OCI-LY7 (cell line): ENCODE data around the gene ANAPC5. TPM values are rescaled to one million over a fixed set of nuclear protein-coding genes. Genes with fewer than 3 reads are reported as not detected.

ENCODE experiments used
- BruUV-seq: library from RNA; stranded (reverse); fragments of 400-500 nt; replicated peaks from 2 replicates; lab custom pipeline; 2021; lab: Mats Ljungman, UMichigan
- CTCF ChIA-PET: fragments of 300-600 bp; sonication (Branson Sonifier 250); formaldehyde crosslinking; loops from one replicate; lab custom pipeline; 2022; ENCODE audit warnings: antibody characterized with exemption; ENCODE audit not compliant: unreplicated experiment; lab: Charles Lee
- POLR2A ChIA-PET: fragments of 300-600 bp; sonication (Branson Sonifier 250); formaldehyde crosslinking; loops from one replicate; lab custom pipeline; 2022; ENCODE audit warnings: antibody characterized with exemption; lab: Charles Lee
- DNase-seq: peaks from one replicate; pipeline ENCODE4 v3.0.0-alpha.2; 2015; ENCODE audit warnings: low spot score
- H2AFZ ChIP-seq: fragments of 200-600 bp; sonication (generic), shearing (Covaris generic); 2 replicates; pipeline ENCODE4 v1.6.1; 2014; ENCODE audit warnings: mild to moderate bottlenecking, antibody characterized with exemption, low read length, moderate library complexity
- H3K27ac ChIP-seq: fragments of 200-600 bp; sonication (generic); 2 replicates; pipeline ENCODE4 v1.5.1; 2014; ENCODE audit warnings: mixed run types, low read depth, mild to moderate bottlenecking, moderate library complexity, low read length, inconsistent platforms; ENCODE audit not compliant: poor library complexity, severe bottlenecking
- H3K36me3 ChIP-seq: fragments of 200-600 bp; sonication (generic); 2 replicates; pipeline ENCODE4 v1.6.1; 2014; ENCODE audit warnings: mild to moderate bottlenecking, antibody characterized with exemption, low read length, moderate library complexity, mixed read lengths; ENCODE audit not compliant: insufficient read depth
- H3K4me1 ChIP-seq: fragments of 200-600 bp; sonication (generic); 2 replicates; pipeline ENCODE4 v1.5.1; 2014; ENCODE audit warnings: mild to moderate bottlenecking, low read length; ENCODE audit not compliant: insufficient read depth, poor library complexity, severe bottlenecking
- H3K4me2 ChIP-seq: fragments of 200-600 bp; sonication (generic); 2 replicates; pipeline ENCODE4 v1.6.1; 2014; ENCODE audit warnings: mild to moderate bottlenecking, low read length
- H3K4me3 ChIP-seq: fragments of 200-600 bp; sonication (generic); 2 replicates; pipeline ENCODE4 v1.5.1; 2014; ENCODE audit warnings: mild to moderate bottlenecking, low read depth, low read length; ENCODE audit not compliant: poor library complexity, severe bottlenecking
- H3K79me2 ChIP-seq: fragments of 200-600 bp; sonication (generic); 2 replicates; pipeline ENCODE4 v1.6.1; 2016; ENCODE audit warnings: low read depth, mild to moderate bottlenecking, low read length, moderate library complexity, mixed read lengths; ENCODE audit not compliant: insufficient read depth
- H3K9me2 ChIP-seq: fragments of 200-600 bp; sonication (generic); 2 replicates; pipeline ENCODE4 v1.6.1; 2016; ENCODE audit warnings: mild to moderate bottlenecking, low read length, mixed read lengths; ENCODE audit not compliant: insufficient read depth
- H3K9me3 ChIP-seq: fragments of 200-600 bp; sonication (generic); 2 replicates; pipeline ENCODE4 v1.6.1; 2014; ENCODE audit warnings: mild to moderate bottlenecking, mixed run types, low read length, mixed read lengths
- H4K20me1 ChIP-seq: fragments of 200-600 bp; sonication (generic); 2 replicates; pipeline ENCODE4 v1.6.1; 2014; ENCODE audit warnings: mild to moderate bottlenecking, antibody characterized with exemption, low read length, moderate library complexity, mixed read lengths; ENCODE audit not compliant: insufficient read depth
- EZH2phosphoT487 ChIP-seq: fragments of 200-600 bp; sonication (generic); IDR thresholded peaks from 2 replicates; pipeline ENCODE4 v1.6.1; 2018; ENCODE audit warnings: low read depth, borderline replicate concordance, mild to moderate bottlenecking, mixed run types, antibody characterized with exemption, low read length, moderate library complexity, mixed read lengths
- intact Hi-C: fragments of 100-400 bp; cut with micrococcal nuclease; formaldehyde crosslinking; loops from one replicate; pipeline ENCODE4 v1.10.0; 2022; ENCODE audit not compliant: unreplicated experiment
- total RNA-seq, 2 experiments: library from RNA; depleted of rRNA in 1 of 2; stranded (reverse); fragments of >200 nt in 1 of 2; shearing (Covaris generic) in 1 of 2; gene quantifications; 2 replicates each; pipeline ENCODE4 v1.2.3, GENCODE V29; 2014 to 2022
- TF ChIP-seq, protein P1 (sequence below): fragments of 200-600 bp; sonication (generic); conservative IDR thresholded peaks from 2 replicates; pipeline ENCODE4 v1.5.1; 2014; ENCODE audit warnings: mild to moderate bottlenecking, antibody characterized with exemption, low read length, moderate library complexity, mixed read lengths

The ANAPC5 gene
- total RNA-seq, 2 experiments from 2014 or later: 186 to 217 TPM

DNA sequence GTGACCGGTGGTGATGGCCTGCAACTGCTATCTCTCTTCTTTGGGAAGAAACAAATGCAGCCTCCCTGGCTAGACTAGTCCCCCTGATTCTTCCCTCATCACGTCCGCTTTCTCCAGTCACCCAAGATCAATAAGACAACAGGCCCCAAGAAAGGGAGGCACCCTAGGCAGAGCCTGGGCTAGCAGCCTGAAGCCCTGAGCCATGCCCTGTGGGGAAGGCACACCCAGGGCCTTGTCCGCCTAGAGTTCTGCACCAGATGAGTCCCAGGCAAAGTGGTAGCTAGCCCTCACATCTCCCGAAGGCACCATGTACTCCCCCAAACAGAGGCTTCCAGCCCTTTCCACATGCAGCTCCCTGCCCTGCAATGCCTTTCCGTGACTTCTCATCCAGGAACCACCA is 90.8 kb downstream of the ANAPC5 start:
- no peaks in the 10 kb centered on the region for H3K9me3 ChIP-seq
- H3K4me1 ChIP-seq: no peaks in the 10 kb centered on the region
- H3K9me2 ChIP-seq: no peaks in the 10 kb centered on the region
- POLR2A ChIA-PET: no interaction called here
- no peaks in the 10 kb centered on the region for H3K79me2 ChIP-seq
- no peaks in the 10 kb centered on the region for H4K20me1 ChIP-seq
- peaks cover 51% of the 10 kb centered on the region for H3K36me3 ChIP-seq
- no TSS peak for BruUV-seq
- intact Hi-C loops: no loop called here
- no peak for TF ChIP-seq EZH2phosphoT487
- TF ChIP-seq, protein P1, sequence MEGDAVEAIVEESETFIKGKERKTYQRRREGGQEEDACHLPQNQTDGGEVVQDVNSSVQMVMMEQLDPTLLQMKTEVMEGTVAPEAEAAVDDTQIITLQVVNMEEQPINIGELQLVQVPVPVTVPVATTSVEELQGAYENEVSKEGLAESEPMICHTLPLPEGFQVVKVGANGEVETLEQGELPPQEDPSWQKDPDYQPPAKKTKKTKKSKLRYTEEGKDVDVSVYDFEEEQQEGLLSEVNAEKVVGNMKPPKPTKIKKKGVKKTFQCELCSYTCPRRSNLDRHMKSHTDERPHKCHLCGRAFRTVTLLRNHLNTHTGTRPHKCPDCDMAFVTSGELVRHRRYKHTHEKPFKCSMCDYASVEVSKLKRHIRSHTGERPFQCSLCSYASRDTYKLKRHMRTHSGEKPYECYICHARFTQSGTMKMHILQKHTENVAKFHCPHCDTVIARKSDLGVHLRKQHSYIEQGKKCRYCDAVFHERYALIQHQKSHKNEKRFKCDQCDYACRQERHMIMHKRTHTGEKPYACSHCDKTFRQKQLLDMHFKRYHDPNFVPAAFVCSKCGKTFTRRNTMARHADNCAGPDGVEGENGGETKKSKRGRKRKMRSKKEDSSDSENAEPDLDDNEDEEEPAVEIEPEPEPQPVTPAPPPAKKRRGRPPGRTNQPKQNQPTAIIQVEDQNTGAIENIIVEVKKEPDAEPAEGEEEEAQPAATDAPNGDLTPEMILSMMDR: no peak
- H2AFZ ChIP-seq: no peak overlapping the region
- no peak for DNase-seq
- H3K4me2 ChIP-seq: no peak overlapping the region
- H3K27ac ChIP-seq: no peak overlapping the region
- CTCF ChIA-PET: no interaction called here
- H3K4me3 ChIP-seq: no peak overlapping the region

- intact Hi-C loops: no loop called here
- TF ChIP-seq EZH2phosphoT487: no peak
- TF ChIP-seq, protein P1: no peak
- BruUV-seq: no TSS peak
Measured at GRCh38 chr12:121260091-121260490, 92.1 kb downstream of the ANAPC5 start.

DNA sequence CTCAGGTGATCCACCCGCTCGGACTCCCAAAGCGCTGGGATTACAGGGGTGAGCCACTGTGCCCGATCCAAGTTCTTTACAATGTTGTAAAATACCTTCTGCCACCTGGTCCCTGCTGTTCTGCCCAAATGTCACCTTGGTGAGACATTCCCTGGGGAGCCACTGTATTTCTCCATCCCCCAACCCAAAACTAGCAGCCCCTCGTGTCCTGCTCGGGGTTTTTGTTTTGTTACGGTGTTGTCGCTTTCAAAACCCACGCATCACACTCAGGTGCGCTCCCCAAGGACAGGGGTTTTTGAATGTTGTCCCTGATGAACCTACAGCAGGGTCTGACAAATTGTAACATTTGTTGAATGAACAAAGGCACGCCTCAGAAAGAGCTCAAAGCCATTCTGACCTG is 93.1 kb downstream of the ANAPC5 start:
- H2AFZ ChIP-seq: no peak overlapping the region
- no peak overlapping the region for H3K4me2 ChIP-seq
- H3K27ac ChIP-seq: no peak overlapping the region
- BruUV-seq: no TSS peak
- no peaks in the 10 kb centered on the region for H4K20me1 ChIP-seq
- intact Hi-C loops: no loop called here
- no peaks in the 10 kb centered on the region for H3K9me3 ChIP-seq
- CTCF ChIA-PET: no interaction called here
- TF ChIP-seq EZH2phosphoT487: no peak
- TF ChIP-seq, protein P1: no peak
- H3K36me3 ChIP-seq: peaks cover 64% of the 10 kb centered on the region
- DNase-seq: no peak
- no peak overlapping the region for H3K4me3 ChIP-seq
- H3K9me2 ChIP-seq: no peaks in the 10 kb centered on the region
- no peaks in the 10 kb centered on the region for H3K4me1 ChIP-seq
- POLR2A ChIA-PET: interaction anchor here (0.9 kb wide), 1 partner anchor 9 kb away, joined by 3 read pairs; no protein-coding TSS in a partner anchor
- H3K79me2 ChIP-seq: no peaks in the 10 kb centered on the region

More at GRCh38 chr12:121260091-121260490, 92.1 kb downstream of the ANAPC5 start:
- no peak for DNase-seq
- ChIA-PET CTCF (no interaction called here), POLR2A (no interaction called here)
- Histone ChIP-seq H3K4me2 (no peak overlapping the region), H3K27ac (no peak overlapping the region), H3K36me3 (peaks cover 60% of the 10 kb centered on the region), H3K4me3 (no peak overlapping the region), H2AFZ (no peak overlapping the region), H3K9me3 (no peaks in the 10 kb centered on the region), H4K20me1 (no peaks in the 10 kb centered on the region), H3K4me1 (no peaks in the 10 kb centered on the region), H3K9me2 (no peaks in the 10 kb centered on the region), H3K79me2 (no peaks in the 10 kb centered on the region)
